ENCODE data around the gene B4GALT2.

Gene B4GALT2

GRCh38 chr1:43978551-43979260 is at the start of gene B4GALT2:
TSS of gene B4GALT2 (plus strand) at chr1:43979210. CDS start at chr1:43981161, 1,951 bp downstream.
- DNase-seq, result peak; percentile 68
- ATAC-seq, result peak; percentile 9

- DNase-seq (no peak), ATAC-seq (no peak)
Measured at GRCh38 chr1:43930168-43930948, 48.7 kb upstream of the B4GALT2 start.

- DNase-seq (no peak), ATAC-seq (no peak)
Measured at GRCh38 chr1:43930949-43931275, 48.1 kb upstream of the B4GALT2 start.

GRCh38 chr1:43931711-43932660 is 47.0 kb upstream of the B4GALT2 start:
- ATAC-seq (no peak), DNase-seq (no peak)

- DNase-seq (no peak), ATAC-seq (peak; percentile 4)
Measured at GRCh38 chr1:43932786-43933385, 46.1 kb upstream of the B4GALT2 start.

GRCh38 chr1:43933386-43934100 is 45.5 kb upstream of the B4GALT2 start, which contains the start of gene ARTN:
TSS of gene ARTN (plus strand) at chr1:43933801. CDS start at chr1:43935657, 1,856 bp downstream.
- DNase-seq, result no peak
- ATAC-seq, result peak; percentile 1

- DNase-seq (peak; percentile 77), ATAC-seq (peak; percentile 51)
Measured at GRCh38 chr1:43934101-43934985, 44.7 kb upstream of the B4GALT2 start.

GRCh38 chr1:43934986-43935324 is 44.1 kb upstream of the B4GALT2 start:
- ATAC-seq (no peak), DNase-seq (no peak)

GRCh38 chr1:43935711-43936427 is 43.1 kb upstream of the B4GALT2 start:
- ATAC-seq (no peak), DNase-seq (no peak)

- ATAC-seq (no peak), DNase-seq (no peak)
Measured at GRCh38 chr1:43936431-43937151, 42.4 kb upstream of the B4GALT2 start.

- DNase-seq (no peak), ATAC-seq (no peak)
Measured at GRCh38 chr1:43937179-43937865, 41.7 kb upstream of the B4GALT2 start.

GRCh38 chr1:43938383-43938782 is 40.6 kb upstream of the B4GALT2 start:
- ATAC-seq, result no peak
- no peak for DNase-seq

- DNase-seq (no peak), ATAC-seq (no peak)
Measured at GRCh38 chr1:43938892-43939587, 40.0 kb upstream of the B4GALT2 start.

- no peak for ATAC-seq
- DNase-seq, result no peak
Measured at GRCh38 chr1:43942411-43942810, 36.6 kb upstream of the B4GALT2 start.

GRCh38 chr1:43944860-43945259 is 34.1 kb upstream of the B4GALT2 start:
- no peak for ATAC-seq

GRCh38 chr1:43945674-43946235 is 33.3 kb upstream of the B4GALT2 start:
- no peak for ATAC-seq
- no peak for DNase-seq

More at GRCh38 chr1:43944860-43945259, 34.1 kb upstream of the B4GALT2 start:
- DNase-seq, result no peak

Data from stimulated activated naive CD8-positive, alpha-beta T cell treated with anti-CD3 and anti-CD28 coated beads, Interleukin-15, Interleukin-2, amounts not matched to agents 100 U/mL and 50 U/mL, for 24 hours (primary cell).